Panc1 (cell line): ENCODE measurements around the gene IFIT3. TPM values are rescaled to one million over a fixed set of nuclear protein-coding genes. Genes with fewer than 3 reads are reported as not detected.

Experiments used
- ATAC-seq: fragments of 200-7000 bp; cut with Tn5 transposase; 2 replicates; pipeline ENCODE4 v1.9.1; 2020; ENCODE audit warnings: mild to moderate bottlenecking, moderate library complexity
- BruUV-seq: library from RNA; stranded (reverse); fragments of 400-500 nt; replicated peaks from 2 replicates; lab custom pipeline; 2021; lab: Mats Ljungman, UMichigan
- CTCF ChIA-PET: fragments of 300-600 bp; sonication (Branson Sonifier 250); formaldehyde crosslinking; loops from one replicate; lab custom pipeline; 2022; ENCODE audit warnings: antibody characterized with exemption; lab: Charles Lee
- POLR2A ChIA-PET: fragments of 300-600 bp; sonication (Branson Sonifier 250); formaldehyde crosslinking; loops from one replicate; lab custom pipeline; 2022; ENCODE audit warnings: antibody characterized with exemption; lab: Charles Lee
- DNase-seq: peaks from one replicate; pipeline ENCODE4 v3.0.0-alpha.2; 2010; ENCODE audit warnings: low read depth, low spot score
- H3K27ac ChIP-seq: 2 replicates; pipeline ENCODE4 v1.5.1; 2011; ENCODE audit warnings: mild to moderate bottlenecking, low read length, inconsistent platforms
- H3K27me3 ChIP-seq: fragments of 200-500 bp; sonication (Bioruptor generic); 2 replicates; pipeline ENCODE4 v1.6.0; 2014; ENCODE audit warnings: low read length, inconsistent platforms; ENCODE audit not compliant: control insufficient read depth, insufficient read depth
- H3K36me3 ChIP-seq: fragments of 200-500 bp; sonication (Bioruptor generic); 2 replicates; pipeline ENCODE4 v1.5.1; 2014; ENCODE audit warnings: inconsistent platforms, mild to moderate bottlenecking, low read length, moderate library complexity; ENCODE audit not compliant: control insufficient read depth, insufficient read depth
- H3K4me1 ChIP-seq: 2 replicates; pipeline ENCODE4 v1.5.1; 2011; ENCODE audit warnings: inconsistent platforms, mild to moderate bottlenecking, low read length, moderate library complexity; ENCODE audit not compliant: control insufficient read depth, insufficient read depth
- H3K4me3 ChIP-seq, 2 experiments: 2 replicates each; pipeline ENCODE4 v1.5.1; 2011 to 2012; ENCODE audit warnings: low read depth in 2 of 2, low read length in 2 of 2, mild to moderate bottlenecking in 2 of 2, inconsistent platforms in 1 of 2, moderate library complexity in 1 of 2
- H3K9me3 ChIP-seq: fragments of 200-500 bp; sonication (Bioruptor generic); 2 replicates; pipeline ENCODE4 v1.5.1; 2014; ENCODE audit warnings: low read depth, mild to moderate bottlenecking, inconsistent platforms, low read length, moderate library complexity; ENCODE audit not compliant: control insufficient read depth, insufficient read depth
- POLR2AphosphoS5 ChIP-seq: IDR thresholded peaks from 2 replicates; pipeline ENCODE4 v1.6.1; 2012; ENCODE audit warnings: mild to moderate bottlenecking, low read depth, low read length, moderate library complexity
- SIN3A ChIP-seq: IDR thresholded peaks from 2 replicates; pipeline ENCODE4 v1.6.1; 2012; ENCODE audit warnings: low read depth, mild to moderate bottlenecking, low read length, moderate library complexity, borderline replicate concordance; ENCODE audit not compliant: insufficient read depth
- TCF7L2 ChIP-seq: IDR thresholded peaks from 2 replicates; pipeline ENCODE4 v1.6.1; 2011; ENCODE audit warnings: mild to moderate bottlenecking, low read depth, low read length, inconsistent platforms
- in situ Hi-C: cut with HindIII; loops from 2 replicates; pipeline ENCODE4 v1.10.0; 2016; ENCODE audit warnings: low sequenced_read_pairs, low pct_unique_long_range_greater_than_20kb
- intact Hi-C: fragments of 100-400 bp; cut with micrococcal nuclease; formaldehyde crosslinking; loops from one replicate; pipeline ENCODE4 v1.10.0; 2022; ENCODE audit not compliant: unreplicated experiment
- total RNA-seq: library from RNA; stranded (reverse); gene quantifications from one replicate; pipeline ENCODE4 v1.2.1, GENCODE V29; 2021; ENCODE audit not compliant: unreplicated experiment
- TF ChIP-seq, protein P1 (sequence below), 2 experiments: IDR thresholded peaks; 2 replicates each; pipeline ENCODE4 v1.6.1; 2011 to 2012; ENCODE audit warnings: low read depth in 2 of 2, control low read depth in 1 of 2, low read length in 1 of 2, mild to moderate bottlenecking in 1 of 2, moderate library complexity in 1 of 2; ENCODE audit not compliant: insufficient read depth in 1 of 2
- TF ChIP-seq, protein P2 (sequence below): fragments of 450-650 bp; IDR thresholded peaks from 2 replicates; pipeline ENCODE4 v1.5.1; 2017; ENCODE audit warnings: mild to moderate bottlenecking

The IFIT3 gene
- total RNA-seq, 1 experiment from 2014 or later, result 29.8 TPM

DNA sequence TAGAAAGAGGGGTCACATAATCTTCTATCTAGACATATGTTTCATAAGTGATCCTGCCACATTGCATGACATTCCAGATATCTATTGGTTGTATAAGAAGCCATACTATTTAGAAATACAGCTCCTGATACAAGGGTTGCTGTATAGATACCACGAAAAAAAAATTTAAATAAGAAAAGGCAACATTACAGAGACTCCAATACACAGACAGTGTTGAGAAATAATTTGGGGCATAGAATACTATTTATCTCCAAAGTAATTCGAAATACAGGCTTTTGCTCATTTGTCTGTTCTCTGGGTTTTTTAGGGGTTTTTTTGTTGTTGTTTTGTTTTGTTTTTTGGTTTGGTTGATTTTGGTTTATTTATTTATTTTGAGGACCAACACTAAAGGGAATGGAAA, 23.4 kb upstream of the IFIT3 start:
- intact Hi-C loops, result no loop called here
- peak overlapping the region; percentile 90 for H3K27ac ChIP-seq
- TF ChIP-seq, protein P1, sequence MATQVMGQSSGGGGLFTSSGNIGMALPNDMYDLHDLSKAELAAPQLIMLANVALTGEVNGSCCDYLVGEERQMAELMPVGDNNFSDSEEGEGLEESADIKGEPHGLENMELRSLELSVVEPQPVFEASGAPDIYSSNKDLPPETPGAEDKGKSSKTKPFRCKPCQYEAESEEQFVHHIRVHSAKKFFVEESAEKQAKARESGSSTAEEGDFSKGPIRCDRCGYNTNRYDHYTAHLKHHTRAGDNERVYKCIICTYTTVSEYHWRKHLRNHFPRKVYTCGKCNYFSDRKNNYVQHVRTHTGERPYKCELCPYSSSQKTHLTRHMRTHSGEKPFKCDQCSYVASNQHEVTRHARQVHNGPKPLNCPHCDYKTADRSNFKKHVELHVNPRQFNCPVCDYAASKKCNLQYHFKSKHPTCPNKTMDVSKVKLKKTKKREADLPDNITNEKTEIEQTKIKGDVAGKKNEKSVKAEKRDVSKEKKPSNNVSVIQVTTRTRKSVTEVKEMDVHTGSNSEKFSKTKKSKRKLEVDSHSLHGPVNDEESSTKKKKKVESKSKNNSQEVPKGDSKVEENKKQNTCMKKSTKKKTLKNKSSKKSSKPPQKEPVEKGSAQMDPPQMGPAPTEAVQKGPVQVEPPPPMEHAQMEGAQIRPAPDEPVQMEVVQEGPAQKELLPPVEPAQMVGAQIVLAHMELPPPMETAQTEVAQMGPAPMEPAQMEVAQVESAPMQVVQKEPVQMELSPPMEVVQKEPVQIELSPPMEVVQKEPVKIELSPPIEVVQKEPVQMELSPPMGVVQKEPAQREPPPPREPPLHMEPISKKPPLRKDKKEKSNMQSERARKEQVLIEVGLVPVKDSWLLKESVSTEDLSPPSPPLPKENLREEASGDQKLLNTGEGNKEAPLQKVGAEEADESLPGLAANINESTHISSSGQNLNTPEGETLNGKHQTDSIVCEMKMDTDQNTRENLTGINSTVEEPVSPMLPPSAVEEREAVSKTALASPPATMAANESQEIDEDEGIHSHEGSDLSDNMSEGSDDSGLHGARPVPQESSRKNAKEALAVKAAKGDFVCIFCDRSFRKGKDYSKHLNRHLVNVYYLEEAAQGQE (IDR thresholded peaks at IDR 0.05; ENCODE audit: insufficient read depth in 1 of 2, low read depth in 2 of 2, low read length in 1 of 2), result no peak
- TF ChIP-seq POLR2AphosphoS5, result no peak
- TF ChIP-seq SIN3A, result no peak
- TF ChIP-seq TCF7L2, result no peak
- TF ChIP-seq, protein P2, sequence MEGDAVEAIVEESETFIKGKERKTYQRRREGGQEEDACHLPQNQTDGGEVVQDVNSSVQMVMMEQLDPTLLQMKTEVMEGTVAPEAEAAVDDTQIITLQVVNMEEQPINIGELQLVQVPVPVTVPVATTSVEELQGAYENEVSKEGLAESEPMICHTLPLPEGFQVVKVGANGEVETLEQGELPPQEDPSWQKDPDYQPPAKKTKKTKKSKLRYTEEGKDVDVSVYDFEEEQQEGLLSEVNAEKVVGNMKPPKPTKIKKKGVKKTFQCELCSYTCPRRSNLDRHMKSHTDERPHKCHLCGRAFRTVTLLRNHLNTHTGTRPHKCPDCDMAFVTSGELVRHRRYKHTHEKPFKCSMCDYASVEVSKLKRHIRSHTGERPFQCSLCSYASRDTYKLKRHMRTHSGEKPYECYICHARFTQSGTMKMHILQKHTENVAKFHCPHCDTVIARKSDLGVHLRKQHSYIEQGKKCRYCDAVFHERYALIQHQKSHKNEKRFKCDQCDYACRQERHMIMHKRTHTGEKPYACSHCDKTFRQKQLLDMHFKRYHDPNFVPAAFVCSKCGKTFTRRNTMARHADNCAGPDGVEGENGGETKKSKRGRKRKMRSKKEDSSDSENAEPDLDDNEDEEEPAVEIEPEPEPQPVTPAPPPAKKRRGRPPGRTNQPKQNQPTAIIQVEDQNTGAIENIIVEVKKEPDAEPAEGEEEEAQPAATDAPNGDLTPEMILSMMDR, result no peak

DNA sequence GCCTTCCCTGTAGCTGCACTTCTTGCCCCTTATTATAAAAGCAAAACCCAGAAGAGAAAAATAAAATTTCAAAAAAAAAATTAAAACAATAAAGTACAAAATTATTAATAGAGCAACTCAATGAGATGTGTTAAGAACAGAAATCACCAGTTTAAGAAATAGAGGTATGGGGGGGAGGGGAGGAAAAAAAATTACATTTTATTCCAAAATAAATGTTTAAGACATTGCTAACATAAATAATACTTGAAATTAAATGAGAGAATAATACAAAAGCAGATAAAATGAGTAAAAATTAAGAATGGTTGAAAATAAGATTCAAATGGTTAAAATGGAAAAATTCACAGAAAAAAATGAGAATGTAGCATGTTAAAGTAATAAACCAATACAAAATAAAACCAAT, 22.9 kb upstream of the IFIT3 start:
- CTCF ChIA-PET, result no interaction called here
- POLR2A ChIA-PET, result no interaction called here
- ATAC-seq (no peak), DNase-seq (no peak)
- in situ Hi-C loops, result no loop called here
- H3K4me1 ChIP-seq, result peaks cover 19% of the 10 kb centered on the region
- H3K36me3 ChIP-seq, result no peaks in the 10 kb centered on the region
- peak overlapping the region; percentile 90; the same call in 1 of the 2 replicates for H3K27ac ChIP-seq
- BruUV-seq, result no TSS peak
- TF ChIP-seq POLR2AphosphoS5 (no peak), SIN3A (no peak)
- TF ChIP-seq, protein P1 (IDR thresholded peaks at IDR 0.05; ENCODE audit: insufficient read depth in 1 of 2, low read depth in 2 of 2, low read length in 1 of 2), result no peak
- no peaks in the 10 kb centered on the region for H3K9me3 ChIP-seq
- no peaks in the 10 kb centered on the region for H3K27me3 ChIP-seq
- H3K4me3 ChIP-seq, result no peak overlapping the region
- intact Hi-C loops, result no loop called here

More for the DNA sequence above, 23.4 kb upstream of the IFIT3 start:
- ChIA-PET CTCF (interaction anchor here (1.5 kb wide), 1 partner anchor 65 kb away, joined by 6 read pairs; no protein-coding TSS in a partner anchor), POLR2A (no interaction called here)
- Histone ChIP-seq H3K36me3 (no peaks in the 10 kb centered on the region), H3K9me3 (no peaks in the 10 kb centered on the region), H3K27me3 (no peaks in the 10 kb centered on the region), H3K4me1 (peaks cover 19% of the 10 kb centered on the region), H3K4me3 (peak overlapping the region; percentile 50 to 63; a peak in 3 of 4 replicates)
- DNase-seq, result no peak
- in situ Hi-C loops, result no loop called here
- no TSS peak for BruUV-seq
- no peak for ATAC-seq
